ENCODE data around the gene NYAP2. TPM values are rescaled to one million over a fixed set of nuclear protein-coding genes. Genes with fewer than 3 reads are reported as not detected.

Gene NYAP2
- total and polyA plus RNA-seq, 5 experiments from 2014 or later = 0.05 TPM; not detected in 4

DNA sequence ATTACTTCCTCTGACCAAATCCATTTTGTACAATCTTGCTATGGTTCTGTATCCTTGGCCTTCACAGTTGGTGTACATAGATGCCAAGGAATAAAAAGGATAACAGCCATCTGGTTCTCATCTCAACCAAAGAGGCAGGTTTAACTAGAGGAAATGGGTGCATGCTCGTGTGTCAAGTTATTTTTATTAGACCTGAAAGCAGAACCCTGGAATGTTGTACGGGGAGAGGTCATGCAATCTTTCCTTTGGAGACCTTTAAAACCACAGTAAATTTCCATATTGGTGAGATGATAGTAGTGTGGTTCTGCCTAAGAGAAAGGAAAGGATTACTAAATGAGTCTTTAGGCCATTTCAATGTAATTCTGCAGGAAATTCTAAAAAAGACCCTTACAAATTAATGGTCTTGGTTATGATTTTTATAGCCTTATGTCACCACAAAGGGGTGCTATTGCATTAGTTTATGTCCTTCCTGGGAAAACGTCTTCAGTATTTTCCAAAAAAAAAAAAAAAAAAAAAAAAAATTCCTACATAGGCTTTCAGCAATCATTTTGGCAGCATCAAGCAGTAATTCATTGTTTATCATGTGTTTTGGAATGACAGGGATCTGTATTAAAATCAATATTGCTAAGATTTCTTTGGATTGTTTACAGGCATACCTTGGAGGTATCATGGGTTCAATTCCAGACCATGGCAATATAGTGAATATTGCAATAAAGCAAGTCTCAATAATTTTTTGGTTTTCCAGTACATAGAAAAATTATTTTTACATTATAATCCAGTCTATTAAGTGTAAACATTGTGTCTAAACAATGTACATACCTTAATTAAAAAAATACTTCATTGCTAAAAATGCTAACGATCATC is 270.8 kb downstream of the NYAP2 start:
- DNase-seq (no peak), ATAC-seq (no peak)
- no peaks in the 10 kb centered on the region for H3K4me1 Mint-ChIP-seq
- no peak overlapping the region for H3K4me3 Mint-ChIP-seq
- no peaks in the 10 kb centered on the region for H3K9me3 Mint-ChIP-seq
- POLR2A ChIA-PET = no interaction called here
- H3K27ac Mint-ChIP-seq = no peak overlapping the region
- H3K36me3 Mint-ChIP-seq = no peaks in the 10 kb centered on the region
- H3K27me3 Mint-ChIP-seq = peaks cover 0 to 3% (median 2%) of the 10 kb centered on the region in 5 donors

DNA sequence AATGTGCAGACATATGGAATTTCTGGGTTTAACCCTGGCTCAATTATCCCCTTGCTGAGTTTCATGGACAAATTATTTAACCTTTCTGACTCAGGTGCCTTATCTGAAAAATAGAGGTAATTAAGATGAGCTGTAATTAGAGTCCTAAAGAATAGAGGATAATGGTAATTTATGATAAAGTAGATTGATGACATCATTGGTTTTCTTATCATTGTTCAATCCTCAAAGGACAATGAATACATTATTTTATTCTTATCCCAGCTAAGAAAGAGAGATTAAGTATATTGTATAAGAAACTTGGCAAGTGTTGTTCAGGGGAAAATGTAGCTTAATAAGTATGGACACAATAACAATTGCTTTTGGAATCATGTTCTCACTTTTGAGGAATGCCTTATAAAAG is 279.3 kb downstream of the NYAP2 start:
- H3K27me3 Mint-ChIP-seq = peaks cover 0 to 30% (median 13%) of the 10 kb centered on the region in 5 donors
- no peak for DNase-seq
- no peak overlapping the region for H3K27ac Mint-ChIP-seq
- no peaks in the 10 kb centered on the region for H3K36me3 Mint-ChIP-seq
- no peaks in the 10 kb centered on the region for H3K4me1 Mint-ChIP-seq
- POLR2A ChIA-PET = no interaction called here
- no peaks in the 10 kb centered on the region for H3K9me3 Mint-ChIP-seq
- ATAC-seq = no peak
- no peak overlapping the region for H3K4me3 Mint-ChIP-seq

DNA sequence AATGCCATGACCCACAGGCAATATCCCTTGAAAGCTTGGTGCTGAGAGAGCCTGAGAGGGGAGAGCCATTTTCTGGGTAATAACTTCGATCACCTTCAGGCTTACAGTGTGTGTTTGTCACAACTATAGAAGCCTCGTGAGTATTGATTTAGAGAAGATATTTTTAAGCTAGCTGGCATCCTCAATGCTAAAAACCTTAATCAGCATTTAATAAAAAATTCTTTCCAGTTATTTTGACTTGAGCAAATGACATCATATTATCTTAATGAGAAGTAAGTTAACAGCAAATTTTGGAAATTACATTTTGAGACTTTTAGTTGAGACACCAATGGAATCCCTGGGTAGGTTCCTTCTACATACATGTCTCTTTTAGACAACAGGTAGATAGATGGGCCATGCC is 283.7 kb downstream of the NYAP2 start:
- ATAC-seq (no peak), DNase-seq (no peak)
- H3K9me3 Mint-ChIP-seq = no peaks in the 10 kb centered on the region
- POLR2A ChIA-PET = no interaction called here
- no peaks in the 10 kb centered on the region for H3K4me1 Mint-ChIP-seq
- H3K4me3 Mint-ChIP-seq = no peak overlapping the region
- no peaks in the 10 kb centered on the region for H3K36me3 Mint-ChIP-seq
- H3K27ac Mint-ChIP-seq = no peak overlapping the region
- peaks cover 5 to 35% (median 10%) of the 10 kb centered on the region in 5 donors for H3K27me3 Mint-ChIP-seq

DNA sequence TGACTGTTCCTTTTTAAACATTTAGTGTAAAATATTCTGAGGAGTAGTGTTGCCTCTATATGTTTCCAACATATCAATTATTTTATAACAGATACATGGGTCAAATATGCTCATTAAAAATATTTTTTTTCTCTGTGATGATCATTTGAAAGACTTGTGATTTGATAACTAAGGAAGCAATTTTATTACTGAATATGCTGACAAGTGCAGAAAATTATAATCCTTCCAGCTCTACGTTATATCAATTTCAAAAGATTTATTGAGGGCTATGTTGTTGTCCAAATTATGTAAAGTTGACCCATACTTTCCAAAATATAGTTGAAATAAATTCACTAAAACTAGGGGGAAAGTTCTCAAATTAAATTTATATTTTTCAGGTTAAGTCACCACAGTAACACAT is 290.6 kb downstream of the NYAP2 start:
- no peak for DNase-seq
- no peaks in the 10 kb centered on the region for H3K9me3 Mint-ChIP-seq
- H3K27ac Mint-ChIP-seq = no peak overlapping the region
- H3K4me1 Mint-ChIP-seq = no peaks in the 10 kb centered on the region
- H3K36me3 Mint-ChIP-seq = no peaks in the 10 kb centered on the region
- no peak for ATAC-seq
- H3K4me3 Mint-ChIP-seq = no peak overlapping the region
- H3K27me3 Mint-ChIP-seq = peaks cover 0 to 9% (median 8%) of the 10 kb centered on the region in 5 donors
- POLR2A ChIA-PET = no interaction called here

DNA sequence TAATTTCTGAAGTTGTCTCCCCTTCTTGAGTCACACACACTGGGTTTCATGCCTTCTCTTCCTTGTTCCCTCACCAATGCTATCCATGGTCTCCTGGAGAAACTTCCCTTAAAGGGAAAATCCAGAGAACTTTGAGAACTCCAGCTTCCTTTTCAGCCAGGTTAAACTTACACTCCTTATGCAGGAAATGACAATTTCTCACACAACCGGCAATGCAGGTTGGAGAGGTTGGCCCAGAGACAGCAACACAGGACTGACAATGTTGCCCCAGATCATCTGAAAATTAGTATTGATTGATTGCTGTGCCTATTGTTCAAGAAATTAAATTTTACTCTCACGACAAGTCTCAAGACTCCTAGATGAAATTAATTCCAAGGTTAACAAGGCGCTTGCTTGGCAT is 292.2 kb downstream of the NYAP2 start:
- POLR2A ChIA-PET = no interaction called here
- DNase-seq (no peak), ATAC-seq (no peak)
- Mint-ChIP-seq H3K4me1 (no peaks in the 10 kb centered on the region), H3K36me3 (no peaks in the 10 kb centered on the region), H3K9me3 (no peaks in the 10 kb centered on the region), H3K4me3 (no peak overlapping the region), H3K27ac (peak overlapping the region in 1 of 10 donors; percentile 8), H3K27me3 (peaks cover 0 to 8% (median 6%) of the 10 kb centered on the region in 5 donors)

DNA sequence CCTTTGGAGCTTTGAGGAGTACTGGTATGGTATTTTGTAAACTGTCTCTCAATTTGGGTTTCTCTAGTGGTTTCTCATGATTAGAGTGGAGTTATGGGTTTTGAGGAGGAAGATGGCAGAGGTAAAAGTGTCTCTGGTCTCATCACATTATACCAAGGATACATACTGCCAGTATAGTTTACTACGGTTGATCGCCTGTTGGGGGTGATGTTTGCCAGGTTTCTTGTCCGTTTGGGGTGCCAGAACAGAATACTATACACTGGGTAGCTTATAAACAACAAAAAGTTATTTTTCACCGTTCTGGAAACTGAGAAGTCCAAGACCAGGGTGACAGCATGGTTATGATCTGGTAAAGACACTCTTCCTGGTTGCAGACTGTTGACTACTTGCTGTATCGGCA is 293.7 kb downstream of the NYAP2 start:
- POLR2A ChIA-PET = no interaction called here
- no peak for ATAC-seq
- H3K4me1 Mint-ChIP-seq = no peaks in the 10 kb centered on the region
- H3K27me3 Mint-ChIP-seq = peaks cover 0 to 8% (median 5%) of the 10 kb centered on the region in 5 donors
- H3K4me3 Mint-ChIP-seq = no peak overlapping the region
- DNase-seq = no peak
- H3K27ac Mint-ChIP-seq = no peak overlapping the region
- H3K36me3 Mint-ChIP-seq = no peaks in the 10 kb centered on the region
- no peaks in the 10 kb centered on the region for H3K9me3 Mint-ChIP-seq

DNA sequence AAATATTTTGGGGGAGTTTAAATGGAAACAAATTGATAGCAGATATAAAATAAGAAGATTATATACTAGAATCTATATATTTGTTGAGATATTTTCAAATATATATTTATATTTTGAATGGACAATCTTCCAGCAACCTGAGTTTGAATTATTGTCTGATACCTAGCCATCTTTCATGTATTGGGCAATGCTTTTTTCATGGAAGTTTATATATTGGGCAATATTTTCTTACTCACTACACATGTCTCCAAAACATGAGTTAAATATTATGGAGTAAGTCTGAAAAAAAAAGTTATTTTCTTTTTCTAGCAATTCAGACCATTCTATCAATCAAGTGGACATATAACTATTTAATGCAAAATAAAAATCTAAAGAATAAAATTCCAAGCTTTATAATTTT is 295.2 kb downstream of the NYAP2 start:
- POLR2A ChIA-PET = no interaction called here
- Mint-ChIP-seq H3K27ac (no peak overlapping the region), H3K4me1 (no peaks in the 10 kb centered on the region), H3K36me3 (no peaks in the 10 kb centered on the region), H3K27me3 (peaks cover 0 to 11% (median 5%) of the 10 kb centered on the region in 5 donors), H3K4me3 (no peak overlapping the region), H3K9me3 (no peaks in the 10 kb centered on the region)
- DNase-seq (no peak), ATAC-seq (no peak)

DNA sequence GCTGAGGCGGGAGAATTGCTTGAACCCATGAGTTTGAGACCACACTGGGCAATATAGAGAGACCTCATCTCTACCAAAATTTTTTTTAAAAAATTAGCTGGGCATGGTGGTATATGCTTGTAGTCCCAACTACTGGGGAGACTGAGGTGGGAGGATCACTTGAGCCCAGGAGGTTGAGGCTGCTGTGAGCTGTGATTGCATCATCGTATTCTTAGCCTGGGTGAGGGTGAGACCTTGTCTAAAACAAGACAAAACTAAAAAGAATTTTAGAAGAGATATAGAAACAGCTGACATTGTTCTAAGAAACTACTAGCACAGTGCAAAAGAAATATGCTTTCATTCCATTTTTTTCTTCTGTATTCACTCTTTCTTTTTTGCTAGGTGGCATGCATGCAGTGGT is 298.4 kb downstream of the NYAP2 start:
- H3K27me3 Mint-ChIP-seq = peaks cover 0 to 14% (median 11%) of the 10 kb centered on the region in 5 donors
- POLR2A ChIA-PET = no interaction called here
- H3K9me3 Mint-ChIP-seq = no peaks in the 10 kb centered on the region
- no peak overlapping the region for H3K4me3 Mint-ChIP-seq
- H3K4me1 Mint-ChIP-seq = no peaks in the 10 kb centered on the region
- DNase-seq (no peak), ATAC-seq (no peak)
- no peaks in the 10 kb centered on the region for H3K36me3 Mint-ChIP-seq
- H3K27ac Mint-ChIP-seq = no peak overlapping the region
